GM12878 (cell line): Measurements from ENCODE around the gene DPP6. TPM values are rescaled to one million over a fixed set of nuclear protein-coding genes. Genes with fewer than 3 reads are reported as not detected.

ENCODE experiments used
- ATAC-seq: fragments of 200-7000 bp; cut with Tn5 transposase; 3 replicates; pipeline ENCODE4 v1.9.1; 2020; ENCODE audit warnings: mild to moderate bottlenecking, moderate library complexity
- BruUV-seq: library from RNA; stranded (reverse); fragments of 400-500 nt; replicated peaks from 2 replicates; lab custom pipeline; 2021; lab: Mats Ljungman, UMichigan
- CTCF ChIA-PET: fragments of 300-600 bp; sonication (Branson Sonifier 250); formaldehyde crosslinking; extraction: SDS; loops from one replicate; lab custom pipeline; 2021; ENCODE audit warnings: inconsistent platforms; lab: Yijun Ruan, JAX
- POLR2A ChIA-PET: fragments of 350-600 bp; formaldehyde crosslinking; extraction: SDS; loops from one replicate; lab custom pipeline; 2021; ENCODE audit warnings: inconsistent platforms; lab: Charles Lee
- RAD21 ChIA-PET: fragments of 300-600 bp; sonication (Branson Sonifier 250); formaldehyde crosslinking; loops from one replicate; lab custom pipeline; 2023; ENCODE audit warnings: antibody characterized with exemption; ENCODE audit not compliant: unreplicated experiment; lab: Charles Lee
- SMC1A ChIA-PET: fragments of 300-600 bp; sonication (Branson Sonifier 250); formaldehyde crosslinking; loops from one replicate; lab custom pipeline; 2023; ENCODE audit not compliant: unreplicated experiment, uncharacterized antibody; lab: Charles Lee
- DNase-seq: peaks from one replicate; pipeline ENCODE4 v3.0.0-alpha.2; 2011; ENCODE audit warnings: low read depth, low spot score
- FAIRE-seq: peaks from 3 replicates; lab custom pipeline; 2011; peaks lifted over from hg19 to GRCh38; lab: Jason Lieb, UNC
- H2AFZ ChIP-seq: 2 replicates; pipeline ENCODE4 v1.6.0; 2011; ENCODE audit warnings: low read depth, low read length, control low read depth; ENCODE audit not compliant: control insufficient read depth
- H3K27ac ChIP-seq: 2 replicates; pipeline ENCODE4 v1.5.1; 2011; ENCODE audit warnings: control low read depth; ENCODE audit not compliant: control insufficient read depth, insufficient read depth
- H3K27me3 ChIP-seq, 2 experiments: replicated peaks in 1 of 2; 2 replicates each; pipeline versions ENCODE4 v1.6.0 to v1.6.1; 2011; ENCODE audit warnings: low read length in 1 of 2; ENCODE audit not compliant: control insufficient read depth in 2 of 2, insufficient read depth in 2 of 2
- H3K36me3 ChIP-seq, 2 experiments: 2 replicates each; pipeline ENCODE4 v1.5.1; 2011; ENCODE audit warnings: low read length in 1 of 2; ENCODE audit not compliant: control insufficient read depth in 2 of 2, insufficient read depth in 2 of 2
- H3K4me1 ChIP-seq: 2 replicates; pipeline ENCODE4 v1.6.1; 2011; ENCODE audit warnings: mild to moderate bottlenecking, low read length, moderate library complexity, mixed read lengths; ENCODE audit not compliant: control insufficient read depth, insufficient read depth
- H3K4me2 ChIP-seq: 2 replicates; pipeline ENCODE4 v1.6.0; 2011; ENCODE audit warnings: control low read depth; ENCODE audit not compliant: control insufficient read depth, insufficient read depth
- H3K4me3 ChIP-seq: fragments of 200-600 bp; sonication (generic); 2 replicates; pipeline ENCODE4 v1.5.1; 2016
- H3K79me2 ChIP-seq: 2 replicates; pipeline ENCODE4 v1.6.0; 2011; ENCODE audit warnings: low read length; ENCODE audit not compliant: control insufficient read depth, insufficient read depth
- H3K9ac ChIP-seq: 2 replicates; pipeline ENCODE4 v1.8.0; 2011; ENCODE audit warnings: low read length, control low read depth, mixed read lengths; ENCODE audit not compliant: control insufficient read depth, insufficient read depth
- H3K9me3 ChIP-seq: replicated peaks from 3 replicates; pipeline ENCODE4 v1.5.1; 2011; ENCODE audit warnings: mild to moderate bottlenecking, low read length; ENCODE audit not compliant: control insufficient read depth, insufficient read depth
- H4K20me1 ChIP-seq: 2 replicates; pipeline ENCODE4 v1.6.0; 2011; ENCODE audit not compliant: control insufficient read depth, insufficient read depth
- ATF7 ChIP-seq: fragments of 450-650 bp; IDR thresholded peaks from 2 replicates; pipeline ENCODE4 v1.6.1; 2016; ENCODE audit warnings: low read depth, mild to moderate bottlenecking
- BACH1 ChIP-seq: fragments of 450-650 bp; IDR thresholded peaks from 2 replicates; pipeline ENCODE4 v1.6.1; 2017; ENCODE audit warnings: mild to moderate bottlenecking, borderline replicate concordance
- CBX3 ChIP-seq: fragments of 200-600 bp; sonication (generic); IDR thresholded peaks from 2 replicates; pipeline ENCODE4 v1.6.1; 2016; ENCODE audit warnings: low read depth, borderline replicate concordance
- CEBPB ChIP-seq, 2 experiments: fragments of 150-350 bp in 1 of 2; IDR thresholded peaks; 2 replicates each; pipeline ENCODE4 v1.6.1; 2012 to 2014; ENCODE audit warnings: low read depth in 2 of 2, low read length in 2 of 2, borderline replicate concordance in 1 of 2, inconsistent platforms in 1 of 2
- CREB1 ChIP-seq: IDR thresholded peaks from 2 replicates; pipeline ENCODE4 v1.6.1; 2012; ENCODE audit warnings: low read depth, mild to moderate bottlenecking, inconsistent platforms
- IKZF2 ChIP-seq, 2 experiments: fragments of 450-650 bp; IDR thresholded peaks; 2 replicates each; pipeline ENCODE4 v1.6.1; 2017; ENCODE audit warnings: mild to moderate bottlenecking in 2 of 2, moderate library complexity in 2 of 2
- MTA2 ChIP-seq: fragments of 450-650 bp; IDR thresholded peaks from 2 replicates; pipeline ENCODE4 v1.6.1; 2016; ENCODE audit warnings: low read depth, mild to moderate bottlenecking, moderate library complexity
- MYB ChIP-seq: fragments of 150-350 bp; IDR thresholded peaks from 2 replicates; pipeline ENCODE4 v1.6.1; 2014; ENCODE audit warnings: mild to moderate bottlenecking, low read depth, low read length, borderline replicate concordance
- NFYA ChIP-seq: IDR thresholded peaks from 2 replicates; pipeline ENCODE4 v1.6.1; 2011; ENCODE audit warnings: low read depth, mild to moderate bottlenecking, low read length, improper control_type of control experiment, borderline replicate concordance
- NR2C2 ChIP-seq: IDR thresholded peaks from 2 replicates; pipeline ENCODE4 v1.6.1; 2011; ENCODE audit warnings: borderline replicate concordance, low read depth; ENCODE audit not compliant: control insufficient read depth, insufficient read length
- SIN3A ChIP-seq: IDR thresholded peaks from 2 replicates; pipeline ENCODE4 v1.6.1; 2012; ENCODE audit warnings: low read depth, low read length, improper control_type of control experiment
- SMAD1 ChIP-seq: fragments of 450-650 bp; IDR thresholded peaks from 2 replicates; pipeline ENCODE4 v1.6.1; 2018; ENCODE audit warnings: mild to moderate bottlenecking, low read depth; ENCODE audit not compliant: partially characterized antibody
- SMAD5 ChIP-seq: IDR thresholded peaks from 2 replicates; pipeline ENCODE4 v1.6.1; 2016; ENCODE audit warnings: antibody characterized with exemption, low read depth
- ZNF24 ChIP-seq: fragments of 450-650 bp; IDR thresholded peaks from 2 replicates; pipeline ENCODE4 v1.6.1; 2017; ENCODE audit warnings: antibody characterized with exemption, mild to moderate bottlenecking
- ZNF622 ChIP-seq: fragments of 450-650 bp; IDR thresholded peaks from 2 replicates; pipeline ENCODE4 v1.6.1; 2017; ENCODE audit warnings: mild to moderate bottlenecking, inconsistent platforms
- WGBS: methylation state at CpG from one replicate; pipeline ENCODE4 v1.1.6; 2016; ENCODE audit warnings: low lambda C conversion rate; ENCODE audit not compliant: insufficient replicate concordance, insufficient coverage; ENCODE audit errors: missing lambda C conversion rate; 5-methylcytosine and 5-hydroxymethylcytosine counted together
- in situ Hi-C: fragments of 300-500 bp; cut with MboI; formaldehyde crosslinking; loops from 9 replicates; pipeline ENCODE4 v1.14.3; 2018; ENCODE audit warnings: mixed read lengths
- intact Hi-C: fragments of 100-400 bp; cut with micrococcal nuclease; formaldehyde crosslinking; loops from one replicate; pipeline ENCODE4 v1.14.2; 2022; ENCODE audit not compliant: unreplicated experiment
- polyA plus RNA-seq, 11 experiments: library from polyadenylated mRNA; depleted of rRNA in 4 of 11; unstranded in 6 of 11; stranded (reverse) in 5 of 11; fragments of >200 nt; fragmentation: Nextera tagmentation in 4 of 11; fragmentation: Illumina TruSeq in 1 of 11; extraction: Ambion mirVana in 4 of 11; extraction: Trizol in 1 of 11; gene quantifications; 1 replicate in 1 of 11; 2 replicates in 10 of 11; pipeline versions ENCODE4 v1.2.1 to v1.2.3, GENCODE V29; 2011 to 2016; ENCODE audit warnings: inconsistent platforms in 2 of 11, missing spikeins in 2 of 11, low read depth in 1 of 11
- total RNA-seq, 4 experiments: library from RNA; depleted of rRNA in 3 of 4; stranded (reverse); fragments of >200 nt in 3 of 4; fragmentation: Illumina TruSeq in 1 of 4; extraction: Trizol in 1 of 4; gene quantifications; 2 replicates each; pipeline versions ENCODE4 v1.2.1 to v1.2.3, GENCODE V29; 2013 to 2021
- TF ChIP-seq, protein P1 (sequence below): fragments of 450-650 bp; formaldehyde crosslinking; IDR thresholded peaks from 2 replicates; pipeline ENCODE4 v1.4.0; 2022; ENCODE audit warnings: mild to moderate bottlenecking, moderate library complexity
- TF ChIP-seq, protein P2 (sequence below): fragments of 450-650 bp; IDR thresholded peaks from 2 replicates; pipeline ENCODE4 v1.6.1; 2018; ENCODE audit warnings: borderline replicate concordance, mild to moderate bottlenecking; ENCODE audit not compliant: partially characterized antibody
- TF ChIP-seq, protein P3 (sequence below): fragments of 450-650 bp; formaldehyde crosslinking; IDR thresholded peaks from 2 replicates; pipeline ENCODE4 v1.5.0; 2022; ENCODE audit warnings: mild to moderate bottlenecking, missing genetic modification characterization

The DPP6 gene
- total and polyA plus RNA-seq, 10 of the 15 experiments (the other 5 are each of a cell fraction or from before 2014, with no cell fraction given) = not detected

DNA sequence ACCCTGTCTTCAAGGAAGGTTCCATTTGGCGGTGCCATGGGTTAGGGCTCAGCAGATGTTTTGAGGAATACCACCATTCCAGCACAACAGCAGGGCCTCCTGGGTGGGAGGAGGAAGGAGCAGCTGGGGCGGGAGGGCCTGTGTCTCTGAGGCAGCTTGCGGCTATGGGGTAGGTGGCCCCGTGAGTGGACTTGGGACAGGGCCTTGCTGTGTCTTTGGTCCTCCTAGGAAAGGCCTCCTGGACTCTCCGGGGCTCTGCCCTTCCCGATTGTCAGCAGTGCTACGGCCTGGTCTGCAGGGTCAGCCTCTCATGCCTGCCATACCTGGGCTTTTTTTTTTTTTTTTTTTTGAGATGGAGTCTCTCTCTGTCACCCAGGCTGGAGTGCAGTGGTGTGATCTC is 854.0 kb downstream of the DPP6 start:
- H3K4me3 ChIP-seq = no peak overlapping the region
- WGBS = 73% methylated on average over 7 of the region's 7 CpGs
- ChIA-PET CTCF (no interaction called here), SMC1A (no interaction called here), RAD21 (no interaction called here), POLR2A (no interaction called here)
- H3K4me2 ChIP-seq = no peak overlapping the region
- in situ Hi-C loops = no loop called here
- H3K4me1 ChIP-seq = no peaks in the 10 kb centered on the region
- BruUV-seq = no TSS peak
- H3K79me2 ChIP-seq = no peaks in the 10 kb centered on the region
- no peak overlapping the region for H2AFZ ChIP-seq
- no peak overlapping the region for H3K9ac ChIP-seq
- FAIRE-seq (no peak), ATAC-seq (no peak), DNase-seq (no peak)
- intact Hi-C loops = no loop called here
- no peaks in the 10 kb centered on the region for H3K27me3 ChIP-seq
- H4K20me1 ChIP-seq = no peaks in the 10 kb centered on the region
- no peak overlapping the region for H3K27ac ChIP-seq
- no peaks in the 10 kb centered on the region for H3K36me3 ChIP-seq
- H3K9me3 ChIP-seq = peaks cover 3% of the 10 kb centered on the region; the same call in 1 of the 3 replicates
- TF ChIP-seq ATF7 (no peak), SIN3A (no peak), CREB1 (no peak), CEBPB (IDR thresholded peaks at IDR 0.05; ENCODE audit: borderline replicate concordance in 1 of 2, low read depth in 2 of 2, low read length in 2 of 2) (no peak), SMAD5 (no peak), NFYA (no peak), MYB (no peak), IKZF2 (IDR thresholded peaks at IDR 0.05) (no peak), BACH1 (no peak), ZNF622 (no peak), SMAD1 (no peak), CBX3 (no peak), NR2C2 (no peak), MTA2 (no peak), ZNF24 (no peak)
- TF ChIP-seq, protein P1, sequence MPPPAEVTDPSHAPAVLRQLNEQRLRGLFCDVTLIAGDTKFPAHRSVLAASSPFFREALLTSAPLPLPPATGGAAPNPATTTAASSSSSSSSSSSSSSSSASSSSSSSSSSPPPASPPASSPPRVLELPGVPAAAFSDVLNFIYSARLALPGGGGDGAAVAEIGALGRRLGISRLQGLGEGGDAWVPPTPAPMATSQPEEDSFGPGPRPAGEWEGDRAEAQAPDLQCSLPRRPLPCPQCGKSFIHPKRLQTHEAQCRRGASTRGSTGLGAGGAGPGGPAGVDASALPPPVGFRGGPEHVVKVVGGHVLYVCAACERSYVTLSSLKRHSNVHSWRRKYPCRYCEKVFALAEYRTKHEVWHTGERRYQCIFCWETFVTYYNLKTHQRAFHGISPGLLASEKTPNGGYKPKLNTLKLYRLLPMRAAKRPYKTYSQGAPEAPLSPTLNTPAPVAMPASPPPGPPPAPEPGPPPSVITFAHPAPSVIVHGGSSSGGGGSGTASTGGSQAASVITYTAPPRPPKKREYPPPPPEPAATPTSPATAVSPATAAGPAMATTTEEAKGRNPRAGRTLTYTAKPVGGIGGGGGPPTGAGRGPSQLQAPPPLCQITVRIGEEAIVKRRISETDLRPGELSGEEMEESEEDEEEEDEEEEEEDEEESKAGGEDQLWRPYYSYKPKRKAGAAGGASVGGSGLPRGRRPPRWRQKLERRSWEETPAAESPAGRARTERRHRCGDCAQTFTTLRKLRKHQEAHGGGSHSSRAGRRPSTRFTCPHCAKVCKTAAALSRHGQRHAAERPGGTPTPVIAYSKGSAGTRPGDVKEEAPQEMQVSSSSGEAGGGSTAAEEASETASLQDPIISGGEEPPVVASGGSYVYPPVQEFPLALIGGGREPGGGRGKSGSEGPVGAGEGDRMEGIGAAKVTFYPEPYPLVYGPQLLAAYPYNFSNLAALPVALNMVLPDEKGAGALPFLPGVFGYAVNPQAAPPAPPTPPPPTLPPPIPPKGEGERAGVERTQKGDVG = no peak
- TF ChIP-seq, protein P2, sequence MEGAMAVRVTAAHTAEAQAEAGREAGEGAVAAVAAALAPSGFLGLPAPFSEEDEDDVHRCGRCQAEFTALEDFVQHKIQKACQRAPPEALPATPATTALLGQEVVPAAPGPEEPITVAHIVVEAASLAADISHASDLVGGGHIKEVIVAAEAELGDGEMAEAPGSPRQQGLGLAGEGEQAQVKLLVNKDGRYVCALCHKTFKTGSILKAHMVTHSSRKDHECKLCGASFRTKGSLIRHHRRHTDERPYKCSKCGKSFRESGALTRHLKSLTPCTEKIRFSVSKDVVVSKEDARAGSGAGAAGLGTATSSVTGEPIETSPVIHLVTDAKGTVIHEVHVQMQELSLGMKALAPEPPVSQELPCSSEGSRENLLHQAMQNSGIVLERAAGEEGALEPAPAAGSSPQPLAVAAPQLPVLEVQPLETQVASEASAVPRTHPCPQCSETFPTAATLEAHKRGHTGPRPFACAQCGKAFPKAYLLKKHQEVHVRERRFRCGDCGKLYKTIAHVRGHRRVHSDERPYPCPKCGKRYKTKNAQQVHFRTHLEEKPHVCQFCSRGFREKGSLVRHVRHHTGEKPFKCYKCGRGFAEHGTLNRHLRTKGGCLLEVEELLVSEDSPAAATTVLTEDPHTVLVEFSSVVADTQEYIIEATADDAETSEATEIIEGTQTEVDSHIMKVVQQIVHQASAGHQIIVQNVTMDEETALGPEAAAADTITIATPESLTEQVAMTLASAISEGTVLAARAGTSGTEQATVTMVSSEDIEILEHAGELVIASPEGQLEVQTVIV = no peak
- TF ChIP-seq, protein P3, sequence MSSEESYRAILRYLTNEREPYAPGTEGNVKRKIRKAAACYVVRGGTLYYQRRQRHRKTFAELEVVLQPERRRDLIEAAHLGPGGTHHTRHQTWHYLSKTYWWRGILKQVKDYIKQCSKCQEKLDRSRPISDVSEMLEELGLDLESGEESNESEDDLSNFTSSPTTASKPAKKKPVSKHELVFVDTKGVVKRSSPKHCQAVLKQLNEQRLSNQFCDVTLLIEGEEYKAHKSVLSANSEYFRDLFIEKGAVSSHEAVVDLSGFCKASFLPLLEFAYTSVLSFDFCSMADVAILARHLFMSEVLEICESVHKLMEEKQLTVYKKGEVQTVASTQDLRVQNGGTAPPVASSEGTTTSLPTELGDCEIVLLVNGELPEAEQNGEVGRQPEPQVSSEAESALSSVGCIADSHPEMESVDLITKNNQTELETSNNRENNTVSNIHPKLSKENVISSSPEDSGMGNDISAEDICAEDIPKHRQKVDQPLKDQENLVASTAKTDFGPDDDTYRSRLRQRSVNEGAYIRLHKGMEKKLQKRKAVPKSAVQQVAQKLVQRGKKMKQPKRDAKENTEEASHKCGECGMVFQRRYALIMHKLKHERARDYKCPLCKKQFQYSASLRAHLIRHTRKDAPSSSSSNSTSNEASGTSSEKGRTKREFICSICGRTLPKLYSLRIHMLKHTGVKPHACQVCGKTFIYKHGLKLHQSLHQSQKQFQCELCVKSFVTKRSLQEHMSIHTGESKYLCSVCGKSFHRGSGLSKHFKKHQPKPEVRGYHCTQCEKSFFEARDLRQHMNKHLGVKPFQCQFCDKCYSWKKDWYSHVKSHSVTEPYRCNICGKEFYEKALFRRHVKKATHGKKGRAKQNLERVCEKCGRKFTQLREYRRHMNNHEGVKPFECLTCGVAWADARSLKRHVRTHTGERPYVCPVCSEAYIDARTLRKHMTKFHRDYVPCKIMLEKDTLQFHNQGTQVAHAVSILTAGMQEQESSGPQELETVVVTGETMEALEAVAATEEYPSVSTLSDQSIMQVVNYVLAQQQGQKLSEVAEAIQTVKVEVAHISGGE (CRISPR knock-in tag) = no peak
